Body of pancreas (tissue), 4 donors: ENCODE data around the gene RASGRP1.

Experiments used
- POLR2A ChIP-seq, 3 donors: fragments of 450-650 bp; IDR thresholded peaks; one replicate each; pipeline ENCODE4 v1.6.1; 2016; ENCODE audit warnings: antibody characterized with exemption in 3 of 3, mild to moderate bottlenecking in 2 of 3
- TF ChIP-seq, protein P1 (sequence below), 7 experiments: fragments of 450-650 bp in 4 of 7; fragments of 200-600 bp in 3 of 7; sonication (generic) in 3 of 7; IDR thresholded peaks; one replicate each; pipeline ENCODE4 v1.5.1; 2016 to 2019; ENCODE audit warnings: antibody characterized with exemption in 7 of 7

- TF ChIP-seq, protein P1, sequence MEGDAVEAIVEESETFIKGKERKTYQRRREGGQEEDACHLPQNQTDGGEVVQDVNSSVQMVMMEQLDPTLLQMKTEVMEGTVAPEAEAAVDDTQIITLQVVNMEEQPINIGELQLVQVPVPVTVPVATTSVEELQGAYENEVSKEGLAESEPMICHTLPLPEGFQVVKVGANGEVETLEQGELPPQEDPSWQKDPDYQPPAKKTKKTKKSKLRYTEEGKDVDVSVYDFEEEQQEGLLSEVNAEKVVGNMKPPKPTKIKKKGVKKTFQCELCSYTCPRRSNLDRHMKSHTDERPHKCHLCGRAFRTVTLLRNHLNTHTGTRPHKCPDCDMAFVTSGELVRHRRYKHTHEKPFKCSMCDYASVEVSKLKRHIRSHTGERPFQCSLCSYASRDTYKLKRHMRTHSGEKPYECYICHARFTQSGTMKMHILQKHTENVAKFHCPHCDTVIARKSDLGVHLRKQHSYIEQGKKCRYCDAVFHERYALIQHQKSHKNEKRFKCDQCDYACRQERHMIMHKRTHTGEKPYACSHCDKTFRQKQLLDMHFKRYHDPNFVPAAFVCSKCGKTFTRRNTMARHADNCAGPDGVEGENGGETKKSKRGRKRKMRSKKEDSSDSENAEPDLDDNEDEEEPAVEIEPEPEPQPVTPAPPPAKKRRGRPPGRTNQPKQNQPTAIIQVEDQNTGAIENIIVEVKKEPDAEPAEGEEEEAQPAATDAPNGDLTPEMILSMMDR (IDR thresholded peaks at IDR 0.05) = no peak
- TF ChIP-seq POLR2A (IDR thresholded peaks at IDR 0.05) = no peak
These were observed 85.3 kb downstream of the RASGRP1 start for GRCh38 chr15:38479266-38479665.
